GM18517 (cell line): ENCODE data around the gene CACNA1G.

Source experiments
- ATAC-seq: cut with Tn5 transposase; IDR thresholded peaks from one replicate; pipeline ENCODE4 v1.9.1; 2021; ENCODE audit warnings: mild to moderate bottlenecking, moderate library complexity; ENCODE audit not compliant: unreplicated experiment

CACNA1G gene

DNA sequence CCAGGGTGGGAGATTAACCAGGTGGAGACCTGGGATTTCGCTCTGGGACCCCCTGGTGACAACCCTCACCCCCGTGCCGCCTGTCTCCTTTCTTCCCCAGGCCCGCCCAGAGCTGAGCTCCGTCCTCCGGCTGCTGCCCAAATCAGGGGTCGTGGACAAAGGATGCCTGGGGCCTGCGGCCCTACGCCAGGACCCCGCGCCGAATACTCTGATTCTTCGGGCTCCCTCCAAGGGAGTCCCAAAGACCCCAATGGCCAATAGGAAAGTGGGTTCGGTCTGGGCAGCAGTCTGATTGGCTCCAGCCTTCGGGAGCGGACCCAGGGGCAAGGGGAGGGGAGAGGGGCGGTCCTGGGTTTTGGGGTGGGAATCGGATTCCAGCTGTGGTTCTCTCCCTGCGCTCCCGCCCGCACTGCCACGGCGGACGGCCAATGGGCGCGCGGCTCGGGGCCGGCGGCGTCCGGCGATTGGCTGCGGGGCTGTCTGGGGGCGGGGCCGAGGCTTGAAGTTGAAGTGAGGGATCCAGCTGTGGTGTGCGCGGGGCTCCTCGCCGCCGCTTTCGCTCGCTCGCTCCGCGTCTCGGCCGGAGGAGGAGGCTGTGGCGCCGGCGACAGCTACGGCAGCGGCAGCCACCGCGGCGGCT, at the start of gene CACNA1G:
TSS of gene CACNA1G (plus strand) at position 531 of the 640 bp plus-strand sequence. CDS start 745 bp downstream, outside the sequence.
- peak; percentile 83 for ATAC-seq

DNA sequence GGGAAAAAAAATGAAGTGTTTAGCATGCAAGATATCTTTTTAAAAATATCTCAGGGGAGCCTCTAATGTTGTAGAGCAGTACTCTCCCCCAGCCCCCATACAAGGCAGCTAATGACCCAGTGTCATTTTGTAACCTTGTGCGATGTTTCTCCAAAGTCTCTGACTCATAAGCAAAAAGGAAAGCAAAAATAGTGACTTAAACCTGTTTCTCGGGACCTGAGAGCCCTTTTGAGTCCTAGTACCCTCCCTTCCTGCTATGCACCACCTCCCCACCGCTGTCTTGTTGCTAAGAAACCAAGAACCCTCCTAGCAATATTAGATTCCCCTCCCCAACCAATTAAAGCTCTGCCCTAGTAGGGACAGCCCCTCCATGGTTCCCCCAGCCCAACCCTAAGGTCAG, 49.5 kb upstream of the CACNA1G start:
- ATAC-seq = peak; percentile 88

- ATAC-seq = no peak
Observed at GRCh38 chr17:50513495-50513894, 47.0 kb upstream of the CACNA1G start.

DNA sequence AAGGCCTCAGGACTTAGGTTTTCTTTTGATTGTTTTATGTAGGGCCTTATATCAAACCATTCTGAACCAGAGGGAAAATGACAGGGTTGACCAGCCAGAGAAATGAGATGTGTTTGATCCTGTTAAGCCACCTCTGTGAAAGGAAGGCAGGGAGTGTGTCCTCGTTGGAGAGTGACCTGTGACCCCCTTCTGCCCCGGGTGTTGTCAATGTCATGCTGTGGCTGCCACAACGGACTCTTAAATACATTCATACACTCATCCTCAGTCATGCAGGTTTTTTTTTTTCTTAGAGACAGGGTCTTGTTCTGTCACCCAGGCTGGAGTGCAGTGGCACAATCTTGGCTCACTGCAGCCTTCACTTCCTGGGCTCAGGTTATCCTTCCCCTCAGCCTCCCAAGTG, 46.1 kb upstream of the CACNA1G start:
- ATAC-seq = no peak

GRCh38 chr17:50514936-50515702, 45.4 kb upstream of the CACNA1G start:
- no peak for ATAC-seq

GRCh38 chr17:50517011-50517410, 43.5 kb upstream of the CACNA1G start:
- ATAC-seq = no peak

DNA sequence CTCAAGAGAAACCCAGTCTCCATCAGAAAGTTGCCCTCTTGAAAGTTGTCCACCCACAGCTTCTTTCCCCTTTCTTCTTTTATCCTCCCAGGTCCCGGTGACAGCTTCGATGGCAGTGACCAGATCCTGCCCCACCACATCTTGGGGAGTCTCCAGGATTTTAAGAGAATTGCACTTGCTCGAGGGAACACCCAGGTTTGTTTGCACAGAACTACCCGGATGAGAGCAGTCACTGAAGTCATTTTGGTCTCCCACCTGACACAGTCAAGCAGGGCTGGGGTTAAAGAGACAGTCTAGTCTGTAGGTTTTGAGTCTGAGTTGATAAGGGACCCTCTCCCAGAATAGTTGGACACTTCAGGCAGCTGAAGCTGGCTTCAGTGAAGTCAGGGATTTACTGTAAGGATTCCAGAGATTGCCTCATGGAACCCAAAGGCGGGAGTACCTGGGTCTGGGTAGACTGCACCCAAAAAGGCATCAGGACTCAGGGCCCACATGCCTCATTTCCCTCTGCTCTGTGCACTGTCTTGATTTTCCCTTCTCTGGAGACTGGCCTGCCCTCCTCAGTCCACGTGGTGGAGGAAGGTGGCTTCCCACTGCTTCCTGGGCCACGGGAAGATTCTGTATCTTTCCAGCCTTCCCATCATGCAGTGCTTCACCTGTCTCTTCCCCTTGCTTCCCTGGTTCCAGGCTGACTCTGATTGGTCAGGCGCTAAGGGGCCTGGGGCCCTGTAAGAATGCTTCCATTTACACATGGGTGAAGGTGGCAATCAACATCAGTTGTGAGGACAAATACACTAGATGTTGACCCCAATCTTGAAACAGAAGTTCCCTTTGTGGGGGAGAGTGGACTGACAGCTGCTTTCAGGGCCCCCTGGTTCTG, 42.8 kb upstream of the CACNA1G start:
- ATAC-seq = no peak

DNA sequence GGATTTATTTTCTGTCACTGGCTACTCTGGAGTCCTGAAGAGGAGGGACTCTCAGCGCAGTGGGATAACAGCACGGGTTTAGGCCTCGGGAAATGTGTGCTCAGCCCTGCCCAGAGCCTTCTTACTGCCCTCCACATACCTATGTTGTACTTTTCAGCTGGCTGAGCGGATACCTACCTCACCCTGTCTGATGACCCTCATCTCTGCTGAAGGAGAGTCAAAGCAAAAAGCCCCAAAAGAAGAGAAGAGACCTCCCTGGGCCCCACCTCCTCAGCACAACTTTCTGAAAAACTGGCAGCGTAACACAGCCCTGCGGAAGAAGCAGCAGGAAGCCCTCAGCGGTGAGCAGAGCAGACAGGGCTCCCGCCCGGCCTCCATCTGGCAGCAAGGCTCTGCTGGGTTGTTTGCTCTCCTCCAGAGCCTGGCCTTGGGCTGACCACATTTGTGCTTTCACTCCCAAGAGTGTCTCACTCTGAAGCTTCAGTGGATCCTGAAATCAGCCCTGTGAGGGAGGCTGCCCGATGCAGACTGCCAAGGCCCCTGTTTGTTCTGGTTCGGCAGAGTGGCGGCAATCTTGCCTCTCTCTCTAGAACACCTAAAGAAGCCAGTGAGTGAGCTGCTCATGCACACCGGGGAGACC, 42.0 kb upstream of the CACNA1G start:
- no peak for ATAC-seq

- no peak for ATAC-seq
Observed at GRCh38 chr17:50519141-50519834, 41.2 kb upstream of the CACNA1G start.

- no peak for ATAC-seq
Observed at GRCh38 chr17:50520483-50520882, 40.0 kb upstream of the CACNA1G start.

GRCh38 chr17:50521514-50521913, 39.0 kb upstream of the CACNA1G start:
- ATAC-seq = no peak

- no peak for ATAC-seq
Observed at GRCh38 chr17:50522766-50523165, 37.7 kb upstream of the CACNA1G start.

GRCh38 chr17:50523208-50523607, 37.3 kb upstream of the CACNA1G start:
- ATAC-seq = no peak

GRCh38 chr17:50524838-50525237, 35.7 kb upstream of the CACNA1G start:
- ATAC-seq = no peak

GRCh38 chr17:50527155-50527762, 33.3 kb upstream of the CACNA1G start:
- no peak for ATAC-seq

DNA sequence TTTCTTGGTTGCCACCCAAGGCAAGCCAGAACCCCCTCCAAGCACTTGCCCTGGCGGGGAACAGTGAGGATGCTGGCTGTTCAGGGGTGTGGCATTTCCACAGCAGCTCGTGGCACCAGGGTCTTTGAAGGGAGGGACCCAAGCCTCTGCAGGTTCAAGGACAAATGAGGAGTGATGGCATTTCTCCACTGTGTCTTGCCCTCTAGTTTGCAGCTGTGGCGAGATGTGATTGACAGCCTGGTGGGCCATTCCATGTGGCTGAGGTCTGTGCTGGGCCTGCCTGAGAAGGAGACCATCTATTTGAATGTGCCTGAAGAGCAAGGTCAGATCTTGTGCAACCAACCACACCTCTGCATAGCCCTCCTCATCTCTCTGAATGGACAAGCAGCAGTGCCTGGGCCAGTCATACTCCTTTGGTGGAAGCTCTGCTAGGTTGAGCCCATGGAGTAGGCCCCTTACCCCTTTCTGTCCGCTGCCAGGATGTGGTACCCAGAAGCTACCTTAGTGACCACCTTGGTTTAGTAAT, 32.5 kb upstream of the CACNA1G start:
- no peak for ATAC-seq

- ATAC-seq = no peak
Observed at GRCh38 chr17:50529849-50530248, 30.7 kb upstream of the CACNA1G start.

DNA sequence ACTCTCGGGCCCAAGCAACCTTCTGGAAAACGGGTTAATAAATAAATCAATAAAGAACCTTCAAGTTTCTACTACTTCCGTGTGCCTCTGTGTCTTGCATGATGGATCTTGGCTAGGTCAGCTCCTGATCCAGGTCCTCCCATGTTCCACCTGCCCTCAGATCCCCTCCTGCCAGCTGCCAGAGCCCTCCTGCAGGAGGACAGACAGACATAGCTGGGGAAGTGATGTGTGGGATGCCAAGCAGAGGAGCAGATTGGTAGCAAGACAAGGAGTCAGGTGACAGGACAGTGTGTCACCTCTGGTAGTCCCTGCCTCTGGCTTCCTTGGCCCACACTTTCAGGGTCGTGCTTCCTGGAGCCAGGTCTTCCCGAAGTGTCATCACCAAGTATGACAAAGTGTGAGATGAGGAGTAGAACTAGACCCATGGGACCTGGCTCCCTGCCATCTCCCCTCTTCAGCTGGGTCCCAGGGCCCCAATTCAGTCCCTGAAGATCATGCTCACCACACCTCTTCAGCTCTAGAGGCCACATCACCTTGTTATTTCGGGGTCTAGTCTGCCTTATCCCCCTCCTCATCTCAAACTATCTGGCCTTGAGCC, 29.0 kb upstream of the CACNA1G start:
- ATAC-seq = no peak

- ATAC-seq = no peak
Observed at GRCh38 chr17:50532452-50533024, 28.0 kb upstream of the CACNA1G start, which contains the start of gene EPN3. TSS of gene EPN3 (plus strand) at chr17:50532735. CDS start at chr17:50536557, 3,822 bp downstream.
